HepG2 (cell line): ENCODE results near the gene AP1AR. TPM values are rescaled to one million over a fixed set of nuclear protein-coding genes. Genes with fewer than 3 reads are reported as not detected.
"Not testable (repeated sequence)": the region's sequence is repeated elsewhere in the genome, so short reads cannot be mapped to it uniquely, and the experiment has no call there.

Experiments used
- ASH2L ChIP-seq: fragments of 300-600, 200-600 bp; sonication (generic); IDR thresholded peaks from 2 replicates; pipeline ENCODE4 v1.7.0; 2017; ENCODE audit warnings: low read depth, mild to moderate bottlenecking, moderate library complexity, mixed read lengths, low read length; ENCODE audit not compliant: insufficient read length
- ATF4 ChIP-seq, 2 experiments: fragments of 450-650 bp in 1 of 2; sonication (generic) in 1 of 2; formaldehyde crosslinking; IDR thresholded peaks; 2 replicates each; pipeline versions ENCODE4 v1.5.0 to v1.8.0; 2020 to 2022; ENCODE audit warnings: mild to moderate bottlenecking in 1 of 2, missing genetic modification reagents in 1 of 2
- CREM ChIP-seq, 2 experiments: sonication (generic) in 1 of 2; formaldehyde crosslinking in 1 of 2; IDR thresholded peaks; 2 replicates each; pipeline versions ENCODE4 v1.4.0 to v1.6.1; 2016 to 2020; ENCODE audit warnings: antibody characterized with exemption in 1 of 2, mild to moderate bottlenecking in 1 of 2, missing genetic modification reagents in 1 of 2
- ELF3 ChIP-seq: IDR thresholded peaks from 2 replicates; pipeline ENCODE4 v1.6.1; 2016; ENCODE audit warnings: missing genetic modification reagents, missing compliant biosample characterization
- EP300 ChIP-seq, 3 experiments: sonication (generic) in 1 of 3; formaldehyde crosslinking in 1 of 3; IDR thresholded peaks; 2 replicates each; pipeline versions ENCODE4 v1.5.1 to v1.6.1; 2011 to 2020; ENCODE audit warnings: low read depth in 2 of 3, low read length in 2 of 3, borderline replicate concordance in 1 of 3, improper control_type of control experiment in 1 of 3, mild to moderate bottlenecking in 1 of 3, missing genetic modification reagents in 1 of 3, moderate library complexity in 1 of 3
- FOXK2 ChIP-seq: fragments of 450-650 bp; IDR thresholded peaks from 2 replicates; pipeline ENCODE4 v1.6.1; 2016
- KLF12 ChIP-seq: sonication (generic); formaldehyde crosslinking; IDR thresholded peaks from 2 replicates; pipeline ENCODE4 v1.4.0; 2020; ENCODE audit warnings: missing genetic modification reagents, borderline replicate concordance
- MED8 ChIP-seq: sonication (generic); formaldehyde crosslinking; IDR thresholded peaks from 2 replicates; pipeline ENCODE4 v1.8.1; 2023; ENCODE audit warnings: mild to moderate bottlenecking, missing genetic modification reagents; ENCODE audit not compliant: insufficient replicate concordance
- MIXL1 ChIP-seq: IDR thresholded peaks from 2 replicates; pipeline ENCODE4 v1.6.1; 2016
- NR2F1 ChIP-seq, 2 experiments: fragments of 450-650 bp in 1 of 2; formaldehyde crosslinking in 1 of 2; IDR thresholded peaks; 2 replicates each; pipeline versions ENCODE4 v1.5.0 to v1.6.1; 2016 to 2020; ENCODE audit warnings: mild to moderate bottlenecking in 1 of 2, missing compliant biosample characterization in 1 of 2, missing genetic modification reagents in 1 of 2, moderate library complexity in 1 of 2
- SKIL ChIP-seq: sonication (generic); formaldehyde crosslinking; IDR thresholded peaks from 2 replicates; pipeline ENCODE4 v1.8.0; 2022; ENCODE audit warnings: missing genetic modification reagents, mild to moderate bottlenecking, moderate library complexity, borderline replicate concordance
- TARDBP ChIP-seq: sonication (generic); formaldehyde crosslinking; IDR thresholded peaks from 2 replicates; pipeline ENCODE4 v1.8.0; 2022; ENCODE audit warnings: mild to moderate bottlenecking, missing genetic modification reagents
- THAP11 ChIP-seq: IDR thresholded peaks from 2 replicates; pipeline ENCODE4 v1.6.1; 2016; ENCODE audit warnings: missing biosample characterization, missing genetic modification reagents
- ZBTB7A ChIP-seq: sonication (generic); formaldehyde crosslinking; IDR thresholded peaks from 2 replicates; pipeline ENCODE4 v1.8.0; 2022; ENCODE audit warnings: mild to moderate bottlenecking, missing genetic modification reagents
- ZNF629 ChIP-seq: sonication (generic); formaldehyde crosslinking; conservative IDR thresholded peaks from 2 replicates; pipeline ENCODE4 v1.5.0; 2020; ENCODE audit warnings: missing genetic modification reagents
- ZNF644 ChIP-seq: IDR thresholded peaks from 2 replicates; pipeline ENCODE4 v1.6.1; 2016; ENCODE audit warnings: low read depth
- polyA plus RNA-seq, 8 experiments: library from polyadenylated mRNA; depleted of rRNA in 3 of 8; stranded (reverse) in 7 of 8; unstranded in 1 of 8; fragments of >200 nt; fragmentation: Illumina TruSeq in 4 of 8; extraction: Trizol in 4 of 8; gene quantifications; 2 replicates each; pipeline versions ENCODE4 v1.2.1 to v1.2.3, GENCODE V29; 2011 to 2016; ENCODE audit warnings: low read depth in 4 of 8, missing spikeins in 1 of 8, mixed read lengths in 1 of 8; ENCODE audit not compliant: insufficient read depth in 1 of 8
- total RNA-seq, 5 experiments: library from RNA; depleted of rRNA; stranded (reverse); fragments of >200 nt; fragmentation: Illumina TruSeq; extraction: Trizol; gene quantifications; 2 replicates each; pipeline ENCODE4 v1.2.3, GENCODE V29; 2016; ENCODE audit warnings: low read depth in 1 of 5
- TF ChIP-seq, protein P1 (sequence below): sonication (generic); formaldehyde crosslinking; IDR thresholded peaks from 2 replicates; pipeline ENCODE4 v1.5.1; 2020; ENCODE audit warnings: mild to moderate bottlenecking, missing genetic modification reagents, moderate library complexity
- TF ChIP-seq, protein P2 (sequence below): sonication (generic); formaldehyde crosslinking; IDR thresholded peaks from 2 replicates; pipeline ENCODE4 v1.4.0; 2020; ENCODE audit warnings: missing genetic modification reagents, borderline replicate concordance

The AP1AR gene
- total and polyA plus RNA-seq, 2 of the 13 experiments (the other 11 are each of a cell fraction or from before 2014, with no cell fraction given), result 24.9 to 39.9 TPM

- TF ChIP-seq ZNF644 (CRISPR knock-in tag), result peak; percentile 96
- 0 out of 2 replicates have a peak, but pooled peaks have one; percentile 58 for TF ChIP-seq KLF12 (CRISPR knock-in tag)
- TF ChIP-seq CREM (IDR thresholded peaks at IDR 0.05), result peak; percentile 82
- TF ChIP-seq CREM (CRISPR knock-in tag; IDR thresholded peaks at IDR 0.05), result not testable (repeated sequence)
- 0 out of 2 replicates have a peak, but pooled peaks have one; percentile 29 for TF ChIP-seq SKIL (CRISPR knock-in tag)
- TF ChIP-seq ATF4 (CRISPR knock-in tag; IDR thresholded peaks at IDR 0.05), result peak in 1 of 2 experiments; percentile 93; a peak in 2 of 4 replicates
- peak; percentile 64; the same call in 1 of the 2 replicates for TF ChIP-seq TARDBP (CRISPR knock-in tag)
- TF ChIP-seq THAP11 (CRISPR knock-in tag), result peak; percentile 74; the same call in 1 of the 2 replicates
- TF ChIP-seq ASH2L, result peak; percentile 65
- TF ChIP-seq, protein P1, sequence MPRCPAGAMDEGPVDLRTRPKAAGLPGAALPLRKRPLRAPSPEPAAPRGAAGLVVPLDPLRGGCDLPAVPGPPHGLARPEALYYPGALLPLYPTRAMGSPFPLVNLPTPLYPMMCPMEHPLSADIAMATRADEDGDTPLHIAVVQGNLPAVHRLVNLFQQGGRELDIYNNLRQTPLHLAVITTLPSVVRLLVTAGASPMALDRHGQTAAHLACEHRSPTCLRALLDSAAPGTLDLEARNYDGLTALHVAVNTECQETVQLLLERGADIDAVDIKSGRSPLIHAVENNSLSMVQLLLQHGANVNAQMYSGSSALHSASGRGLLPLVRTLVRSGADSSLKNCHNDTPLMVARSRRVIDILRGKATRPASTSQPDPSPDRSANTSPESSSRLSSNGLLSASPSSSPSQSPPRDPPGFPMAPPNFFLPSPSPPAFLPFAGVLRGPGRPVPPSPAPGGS, result peak; percentile 46; the same call in 1 of the 2 replicates
- 0 out of 2 replicates have a peak, but pooled peaks have one; percentile 69 for TF ChIP-seq MIXL1 (CRISPR knock-in tag)
- TF ChIP-seq, protein P2, sequence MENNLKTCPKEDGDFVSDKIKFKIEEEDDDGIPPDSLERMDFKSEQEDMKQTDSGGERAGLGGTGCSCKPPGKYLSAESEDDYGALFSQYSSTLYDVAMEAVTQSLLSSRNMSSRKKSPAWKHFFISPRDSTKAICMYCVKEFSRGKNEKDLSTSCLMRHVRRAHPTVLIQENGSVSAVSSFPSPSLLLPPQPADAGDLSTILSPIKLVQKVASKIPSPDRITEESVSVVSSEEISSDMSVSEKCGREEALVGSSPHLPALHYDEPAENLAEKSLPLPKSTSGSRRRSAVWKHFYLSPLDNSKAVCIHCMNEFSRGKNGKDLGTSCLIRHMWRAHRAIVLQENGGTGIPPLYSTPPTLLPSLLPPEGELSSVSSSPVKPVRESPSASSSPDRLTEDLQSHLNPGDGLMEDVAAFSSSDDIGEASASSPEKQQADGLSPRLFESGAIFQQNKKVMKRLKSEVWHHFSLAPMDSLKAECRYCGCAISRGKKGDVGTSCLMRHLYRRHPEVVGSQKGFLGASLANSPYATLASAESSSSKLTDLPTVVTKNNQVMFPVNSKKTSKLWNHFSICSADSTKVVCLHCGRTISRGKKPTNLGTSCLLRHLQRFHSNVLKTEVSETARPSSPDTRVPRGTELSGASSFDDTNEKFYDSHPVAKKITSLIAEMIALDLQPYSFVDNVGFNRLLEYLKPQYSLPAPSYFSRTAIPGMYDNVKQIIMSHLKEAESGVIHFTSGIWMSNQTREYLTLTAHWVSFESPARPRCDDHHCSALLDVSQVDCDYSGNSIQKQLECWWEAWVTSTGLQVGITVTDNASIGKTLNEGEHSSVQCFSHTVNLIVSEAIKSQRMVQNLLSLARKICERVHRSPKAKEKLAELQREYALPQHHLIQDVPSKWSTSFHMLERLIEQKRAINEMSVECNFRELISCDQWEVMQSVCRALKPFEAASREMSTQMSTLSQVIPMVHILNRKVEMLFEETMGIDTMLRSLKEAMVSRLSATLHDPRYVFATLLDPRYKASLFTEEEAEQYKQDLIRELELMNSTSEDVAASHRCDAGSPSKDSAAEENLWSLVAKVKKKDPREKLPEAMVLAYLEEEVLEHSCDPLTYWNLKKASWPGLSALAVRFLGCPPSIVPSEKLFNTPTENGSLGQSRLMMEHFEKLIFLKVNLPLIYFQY (CRISPR knock-in tag), result peak; percentile 91; the same call in 1 of the 2 replicates
- peak; percentile 39 to 64; a peak in 3 of 4 replicates for TF ChIP-seq NR2F1 (CRISPR knock-in tag; IDR thresholded peaks at IDR 0.05)
- TF ChIP-seq MED8 (CRISPR knock-in tag), result peak; percentile 24
- peak in 1 of 2 experiments; percentile 89; a peak in 2 of 4 replicates for TF ChIP-seq EP300 (IDR thresholded peaks at IDR 0.05; ENCODE audit: low read depth in 2 of 2, low read length in 2 of 2)
- peak; percentile 94 for TF ChIP-seq EP300 (CRISPR knock-in tag; IDR thresholded peaks at IDR 0.05; ENCODE audit: borderline replicate concordance)
- peak; percentile 73 for TF ChIP-seq FOXK2
- peak; percentile 75 for TF ChIP-seq ELF3 (CRISPR knock-in tag)
- TF ChIP-seq ZNF629, result 0 out of 2 replicates have a peak, but pooled peaks have one; percentile 53
- peak; percentile 96 for TF ChIP-seq ZBTB7A (CRISPR knock-in tag)
Observed at GRCh38 chr4:112208137-112209095, 23.2 kb upstream of the AP1AR start (continued).
